Measurements from ENCODE around the gene KCNK10. TPM values are rescaled to one million over a fixed set of nuclear protein-coding genes. Genes with fewer than 3 reads are reported as not detected.

KCNK10 gene
- total RNA-seq, 2 donors from 2014 or later: not detected

- Histone ChIP-seq H3K27me3 (peaks cover 8 to 13% of the 10 kb centered on the region in 2 donors), H3K27ac (no peak overlapping the region), H3K9me3 (peaks cover 0 to 4% of the 10 kb centered on the region in 2 donors), H3K4me3 (no peak overlapping the region), H3K4me1 (peaks cover 0 to 23% of the 10 kb centered on the region in 2 donors), H3K36me3 (no peaks in the 10 kb centered on the region)
- no peak for DNase-seq (ENCODE audit: low spot score)
- TF ChIP-seq CTCF (IDR thresholded peaks at IDR 0.05): no peak
These were observed 1.9 kb upstream of the KCNK10 start for GRCh38 chr14:88324930-88325329.

- Histone ChIP-seq H3K4me3 (no peak overlapping the region), H3K36me3 (no peaks in the 10 kb centered on the region), H3K9me3 (peaks cover 0 to 4% of the 10 kb centered on the region in 2 donors), H3K27ac (no peak overlapping the region), H3K27me3 (peaks cover 8 to 13% of the 10 kb centered on the region in 2 donors), H3K4me1 (peaks cover 0 to 23% of the 10 kb centered on the region in 2 donors)
- no peak for DNase-seq (ENCODE audit: low spot score)
- TF ChIP-seq CTCF (IDR thresholded peaks at IDR 0.05): no peak
These were observed 1.4 kb upstream of the KCNK10 start for GRCh38 chr14:88324491-88324890.

- TF ChIP-seq CTCF (IDR thresholded peaks at IDR 0.05): no peak
- peak overlapping the region in 1 of 2 donors; percentile 41 for H3K4me3 ChIP-seq
- H3K27me3 ChIP-seq: peaks cover 8 to 13% of the 10 kb centered on the region in 2 donors
- peaks cover 0 to 4% of the 10 kb centered on the region in 2 donors for H3K9me3 ChIP-seq
- no peak for DNase-seq (ENCODE audit: low spot score)
- H3K27ac ChIP-seq: no peak overlapping the region
- no peaks in the 10 kb centered on the region for H3K36me3 ChIP-seq
- peaks cover 0 to 23% of the 10 kb centered on the region in 2 donors for H3K4me1 ChIP-seq
These were observed 592 bp upstream of the KCNK10 start for GRCh38 chr14:88323523-88324199.

- no peak for DNase-seq (ENCODE audit: low spot score)
- no peak for TF ChIP-seq CTCF (IDR thresholded peaks at IDR 0.05)
- H3K4me3 ChIP-seq: peak overlapping the region in 1 of 2 donors; percentile 41
- H3K27ac ChIP-seq: no peak overlapping the region
- no peaks in the 10 kb centered on the region for H3K36me3 ChIP-seq
- no peaks in the 10 kb centered on the region for H3K9me3 ChIP-seq
- H3K4me1 ChIP-seq: peaks cover 0 to 23% of the 10 kb centered on the region in 2 donors
- H3K27me3 ChIP-seq: peaks cover 8 to 13% of the 10 kb centered on the region in 2 donors
These were observed 474 bp downstream of the KCNK10 start for GRCh38 chr14:88322504-88323085.

GRCh38 chr14:88321692-88322503 lies 1.2 kb downstream of the KCNK10 start:
- DNase-seq (ENCODE audit: low spot score): no peak
- peaks cover 0 to 23% of the 10 kb centered on the region in 2 donors for H3K4me1 ChIP-seq
- H3K9me3 ChIP-seq: no peaks in the 10 kb centered on the region
- no peak overlapping the region for H3K27ac ChIP-seq
- H3K36me3 ChIP-seq: no peaks in the 10 kb centered on the region
- H3K27me3 ChIP-seq: peaks cover 8 to 13% of the 10 kb centered on the region in 2 donors
- TF ChIP-seq CTCF (IDR thresholded peaks at IDR 0.05): no peak
- H3K4me3 ChIP-seq: no peak overlapping the region
